ENCODE results near the gene TUBA8. TPM values are rescaled to one million over a fixed set of nuclear protein-coding genes. Genes with fewer than 3 reads are reported as not detected.

TUBA8 gene
- total and polyA plus RNA-seq, 2 donors (not counting 1 experiment from before 2014, with no cell fraction given) = 0.60 to 0.83 TPM

DNA sequence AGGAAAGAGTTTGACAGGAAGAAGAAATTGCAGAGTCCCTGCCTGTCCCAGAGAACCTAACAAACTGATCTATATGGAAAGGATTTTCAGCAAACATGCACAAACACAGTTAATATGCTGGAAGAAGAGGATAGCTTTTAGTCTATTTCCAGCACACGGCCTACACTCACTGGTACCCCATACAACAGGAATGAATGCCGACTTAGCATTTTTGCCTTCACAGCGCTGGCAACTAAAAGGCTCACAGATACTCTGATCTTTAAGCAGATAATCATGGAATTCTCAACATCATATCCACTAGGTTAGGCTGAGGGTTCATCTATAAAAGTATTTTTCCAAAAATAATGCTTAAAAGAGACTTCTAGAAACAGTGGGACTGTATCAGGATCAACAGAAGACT is 9.8 kb upstream of the TUBA8 start:
- Histone ChIP-seq H3K4me3 (replicated peaks in 1 of 4; ENCODE audit: control extremely low read depth in 1 of 4, insufficient read depth in 1 of 4, low read depth in 3 of 4, low read length in 4 of 4) (no peak overlapping the region), H3K9ac (ENCODE audit: insufficient read depth, low read length) (no peak overlapping the region), H4K20me1 (ENCODE audit: control insufficient read depth, extremely low read depth, insufficient read depth, low read length) (no peaks in the 10 kb centered on the region), H3K36me3 (ENCODE audit: control insufficient read depth, insufficient read depth, low read length) (no peaks in the 10 kb centered on the region), H3K79me2 (ENCODE audit: control insufficient read depth, insufficient read depth, low read length) (no peaks in the 10 kb centered on the region), H3K4me1 (ENCODE audit: control insufficient read depth, extremely low read depth, insufficient read depth, low read length) (no peaks in the 10 kb centered on the region), H3K27ac (ENCODE audit: insufficient read depth, low read length) (no peak overlapping the region), H3K9me3 (ENCODE audit: control insufficient read depth, insufficient read depth, low read depth, low read length) (no peaks in the 10 kb centered on the region), H3K4me2 (ENCODE audit: extremely low read depth, insufficient read depth, low read length) (no peak overlapping the region), H2AFZ (ENCODE audit: low read length) (no peak overlapping the region), H3K27me3 (ENCODE audit: control insufficient read depth, insufficient read depth, low read length) (no peaks in the 10 kb centered on the region)
- TF ChIP-seq CTCF (conservative IDR thresholded peaks at IDR 0.05 in 1 of 2, IDR thresholded peaks at IDR 0.05 in 1 of 2; ENCODE audit: low read depth in 1 of 2, low read length in 2 of 2) = no peak
- TF ChIP-seq EZH2 (IDR thresholded peaks at IDR 0.05; ENCODE audit: low read length, missing control alignments) = no peak
- no peak for DNase-seq (ENCODE audit: low read depth in 2 of 2)

GRCh38 chr22:18101536-18101935 is 9.1 kb upstream of the TUBA8 start:
- no peak overlapping the region for H2AFZ ChIP-seq (ENCODE audit: low read length)
- H3K4me1 ChIP-seq (ENCODE audit: control insufficient read depth, extremely low read depth, insufficient read depth, low read length) = no peaks in the 10 kb centered on the region
- no peak for TF ChIP-seq EZH2 (IDR thresholded peaks at IDR 0.05; ENCODE audit: low read length, missing control alignments)
- TF ChIP-seq CTCF (conservative IDR thresholded peaks at IDR 0.05 in 1 of 2, IDR thresholded peaks at IDR 0.05 in 1 of 2; ENCODE audit: low read depth in 1 of 2, low read length in 2 of 2) = no peak
- H4K20me1 ChIP-seq (ENCODE audit: control insufficient read depth, extremely low read depth, insufficient read depth, low read length) = no peaks in the 10 kb centered on the region
- no peaks in the 10 kb centered on the region for H3K79me2 ChIP-seq (ENCODE audit: control insufficient read depth, insufficient read depth, low read length)
- no peak overlapping the region for H3K4me2 ChIP-seq (ENCODE audit: extremely low read depth, insufficient read depth, low read length)
- no peaks in the 10 kb centered on the region for H3K36me3 ChIP-seq (ENCODE audit: control insufficient read depth, insufficient read depth, low read length)
- H3K27me3 ChIP-seq (ENCODE audit: control insufficient read depth, insufficient read depth, low read length) = no peaks in the 10 kb centered on the region
- peak in 1 of 2 donors; percentile 16 for DNase-seq (ENCODE audit: low read depth in 2 of 2)
- no peak overlapping the region for H3K9ac ChIP-seq (ENCODE audit: insufficient read depth, low read length)
- no peak overlapping the region for H3K4me3 ChIP-seq (replicated peaks in 1 of 4; ENCODE audit: control extremely low read depth in 1 of 4, insufficient read depth in 1 of 4, low read depth in 3 of 4, low read length in 4 of 4)
- H3K9me3 ChIP-seq (ENCODE audit: control insufficient read depth, insufficient read depth, low read depth, low read length) = no peaks in the 10 kb centered on the region
- no peak overlapping the region for H3K27ac ChIP-seq (ENCODE audit: insufficient read depth, low read length)

GRCh38 chr22:18103527-18104269 is 6.9 kb upstream of the TUBA8 start:
- Histone ChIP-seq H3K79me2 (ENCODE audit: control insufficient read depth, insufficient read depth, low read length) (no peaks in the 10 kb centered on the region), H3K27me3 (ENCODE audit: control insufficient read depth, insufficient read depth, low read length) (no peaks in the 10 kb centered on the region), H3K9ac (ENCODE audit: insufficient read depth, low read length) (no peak overlapping the region), H3K9me3 (ENCODE audit: control insufficient read depth, insufficient read depth, low read depth, low read length) (no peaks in the 10 kb centered on the region), H3K4me2 (ENCODE audit: extremely low read depth, insufficient read depth, low read length) (no peak overlapping the region), H3K4me3 (replicated peaks in 1 of 4; ENCODE audit: control extremely low read depth in 1 of 4, insufficient read depth in 1 of 4, low read depth in 3 of 4, low read length in 4 of 4) (no peak overlapping the region), H2AFZ (ENCODE audit: low read length) (no peak overlapping the region), H3K36me3 (ENCODE audit: control insufficient read depth, insufficient read depth, low read length) (no peaks in the 10 kb centered on the region), H3K27ac (ENCODE audit: insufficient read depth, low read length) (no peak overlapping the region), H3K4me1 (ENCODE audit: control insufficient read depth, extremely low read depth, insufficient read depth, low read length) (no peaks in the 10 kb centered on the region), H4K20me1 (ENCODE audit: control insufficient read depth, extremely low read depth, insufficient read depth, low read length) (no peaks in the 10 kb centered on the region)
- no peak for TF ChIP-seq CTCF (conservative IDR thresholded peaks at IDR 0.05 in 1 of 2, IDR thresholded peaks at IDR 0.05 in 1 of 2; ENCODE audit: low read depth in 1 of 2, low read length in 2 of 2)
- TF ChIP-seq EZH2 (IDR thresholded peaks at IDR 0.05; ENCODE audit: low read length, missing control alignments) = no peak
- DNase-seq (ENCODE audit: low read depth in 2 of 2) = no peak

Data from fibroblast of lung (primary cell).